Activated T-cell treated with anti-CD3 and anti-CD28 coated beads for 1 hour (primary cell): Measurements from ENCODE around the gene MRC1.

ENCODE experiments used
- DNase-seq: peaks from one replicate; pipeline ENCODE4 v3.0.0-alpha.2; 2020; ENCODE audit warnings: low read depth

MRC1 gene

GRCh38 chr10:17795813-17796594 lies 13.1 kb upstream of the MRC1 start:
- no peak for DNase-seq

GRCh38 chr10:17801507-17801906 lies 7.6 kb upstream of the MRC1 start:
- no peak for DNase-seq

DNA sequence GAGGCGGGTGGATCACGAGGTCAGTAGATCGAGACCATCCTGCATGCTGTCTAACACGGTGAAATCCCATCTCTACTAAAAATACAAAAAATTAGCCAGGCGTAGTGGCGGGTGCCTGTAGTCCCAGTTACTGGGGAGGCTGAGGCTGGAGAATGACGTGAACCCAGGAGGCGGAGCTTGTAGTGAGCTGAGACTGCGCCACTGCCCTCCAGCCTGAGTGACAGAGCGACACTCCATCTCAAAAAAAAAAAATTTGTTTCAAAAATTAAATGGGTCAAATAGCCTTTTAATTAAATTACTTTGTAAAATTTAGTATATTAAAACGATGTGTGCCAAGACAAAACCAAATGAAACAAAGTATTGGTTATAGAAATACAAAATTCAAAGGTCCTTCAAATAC lies 6.8 kb upstream of the MRC1 start:
- DNase-seq, result no peak

DNA sequence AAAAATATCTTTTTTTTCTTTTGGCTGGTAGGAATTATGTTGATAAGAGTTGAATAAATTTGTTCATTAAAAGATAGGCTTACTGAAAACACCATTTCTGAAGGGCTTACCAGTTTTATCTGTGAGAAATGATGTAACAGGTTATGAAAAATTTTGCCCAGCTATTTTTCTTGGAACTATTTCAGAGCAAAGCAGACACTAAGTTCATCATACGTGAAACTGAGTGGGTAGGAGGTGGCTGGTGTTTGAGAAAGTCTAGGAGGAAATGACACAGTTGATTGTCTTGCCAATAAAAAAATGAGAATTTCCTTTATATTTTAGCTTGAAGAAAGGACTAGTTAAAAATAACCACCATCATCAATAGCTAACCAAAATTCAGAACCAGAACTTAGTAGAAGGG lies 6.2 kb upstream of the MRC1 start:
- DNase-seq, result no peak

DNA sequence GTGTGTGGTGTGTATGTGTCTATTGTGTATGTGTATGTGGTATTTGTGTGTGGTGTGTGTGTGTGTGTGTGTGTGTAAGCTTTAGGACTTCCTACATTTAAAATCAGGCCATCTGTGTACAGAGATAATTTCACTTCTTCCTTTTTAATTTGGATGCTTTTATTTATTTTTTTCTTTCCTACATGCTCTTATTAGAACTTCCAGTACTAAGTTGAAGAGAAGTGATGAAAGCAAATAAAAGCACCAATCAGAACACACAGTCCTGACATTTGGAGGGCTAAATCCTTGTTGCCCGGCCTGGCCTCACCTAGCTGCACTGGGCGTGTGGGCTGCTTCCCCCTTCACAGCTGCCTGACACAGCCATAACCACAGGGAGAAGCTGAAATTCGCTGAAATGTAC lies 3.8 kb upstream of the MRC1 start:
- no peak for DNase-seq

- DNase-seq, result no peak
Measured at GRCh38 chr10:17805921-17806577, 3.1 kb upstream of the MRC1 start.

- no peak for DNase-seq
Measured at GRCh38 chr10:17811146-17811865, 2.2 kb downstream of the MRC1 start.

DNA sequence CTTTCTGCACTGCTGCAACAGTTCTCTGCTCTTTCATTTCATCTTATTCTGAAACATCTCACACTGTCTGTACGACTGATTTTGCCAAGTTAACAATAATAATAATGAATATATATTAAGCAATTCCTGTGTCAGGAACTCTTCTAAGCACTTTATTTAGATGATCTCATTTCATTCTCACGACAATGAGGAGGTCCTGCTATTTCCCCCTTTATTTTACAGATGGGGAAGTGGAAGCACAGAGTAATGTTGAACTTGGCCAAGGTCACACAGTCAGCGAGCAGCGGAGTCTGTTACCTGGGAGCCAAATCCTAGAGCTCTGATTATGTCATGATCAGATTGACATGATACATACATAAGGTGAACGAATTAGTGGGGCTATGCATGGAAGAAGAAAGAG lies 5.8 kb downstream of the MRC1 start:
- DNase-seq, result no peak

DNA sequence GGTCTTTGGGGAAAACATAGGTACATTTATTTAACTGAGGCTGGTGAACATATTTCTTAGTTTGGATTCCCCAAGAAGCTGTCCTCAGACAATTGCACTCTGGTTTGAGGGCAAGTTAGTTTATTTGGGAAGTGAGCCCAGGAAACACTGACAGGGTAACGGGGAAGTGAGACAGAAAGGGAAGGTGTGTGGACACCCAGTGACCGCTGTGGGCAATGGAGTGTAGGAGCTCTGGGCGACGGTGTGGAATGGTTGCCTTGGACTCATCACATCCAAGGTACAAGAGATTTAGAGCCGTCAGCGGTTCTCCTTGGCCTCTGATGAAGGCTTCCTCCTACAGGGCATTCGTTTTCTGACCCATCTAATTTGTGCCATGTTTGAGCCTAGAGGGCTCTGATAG lies 7.1 kb downstream of the MRC1 start:
- no peak for DNase-seq

DNA sequence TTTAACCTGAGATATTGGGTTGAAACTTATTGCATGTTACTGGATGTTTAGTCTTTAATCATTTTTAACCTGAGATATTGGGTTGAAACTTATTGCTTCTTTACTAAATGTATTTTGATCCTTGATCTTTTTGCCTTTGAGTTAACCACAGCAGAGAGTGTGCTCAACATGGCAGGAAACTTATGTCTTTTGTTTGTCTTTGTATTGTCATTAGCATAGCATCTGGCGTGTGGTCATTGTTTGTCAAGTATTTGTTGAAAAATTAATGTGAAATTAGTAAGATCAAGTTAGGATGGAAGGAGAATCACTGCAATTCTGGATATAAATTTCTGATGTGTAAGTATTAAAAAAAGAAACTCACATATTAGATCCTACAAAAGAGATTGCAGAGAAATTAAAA lies 8.2 kb downstream of the MRC1 start:
- DNase-seq, result no peak

- no peak for DNase-seq
Measured at GRCh38 chr10:17817790-17818189, 8.6 kb downstream of the MRC1 start.

DNA sequence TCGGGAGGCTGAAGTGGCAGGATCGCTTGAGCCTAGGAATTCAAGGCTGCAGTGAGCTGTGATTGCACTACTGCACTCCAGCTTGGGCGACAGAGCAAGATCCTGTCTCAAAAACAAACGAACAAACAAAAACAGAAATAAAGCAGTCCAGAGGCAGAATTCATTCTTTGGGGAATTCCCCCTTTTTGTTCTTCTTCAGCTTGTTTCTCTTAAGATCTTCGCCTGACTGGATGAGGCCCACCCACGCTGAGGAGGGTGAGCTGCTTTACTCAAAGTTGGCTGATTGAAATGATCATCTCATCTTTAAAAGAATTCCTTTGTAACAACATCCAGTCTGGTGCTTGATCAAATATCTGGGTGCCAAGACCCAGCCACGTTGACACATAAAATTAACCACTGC lies 10.7 kb downstream of the MRC1 start:
- DNase-seq, result no peak

- no peak for DNase-seq
Measured at GRCh38 chr10:17820943-17821342, 11.8 kb downstream of the MRC1 start.

GRCh38 chr10:17821893-17822292 lies 12.7 kb downstream of the MRC1 start:
- no peak for DNase-seq

DNA sequence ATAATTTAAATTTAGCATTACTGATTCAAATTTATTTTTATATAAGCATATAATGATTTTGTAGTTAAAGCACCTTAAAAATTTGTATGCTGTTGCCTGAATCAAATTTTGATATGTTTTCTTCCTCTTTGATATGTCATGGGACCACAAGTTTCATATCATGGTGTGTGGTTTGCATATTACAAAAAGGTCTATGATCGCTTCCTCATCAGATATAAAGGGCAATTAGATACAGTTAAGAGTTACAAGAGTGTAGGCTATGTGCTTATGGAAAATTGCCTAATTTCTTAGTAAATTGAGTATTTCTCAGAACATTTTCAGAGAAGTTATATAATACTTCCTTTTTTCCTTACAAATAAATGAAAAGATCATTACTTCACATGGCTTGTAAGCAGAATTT lies 22.2 kb downstream of the MRC1 start:
- DNase-seq, result no peak

DNA sequence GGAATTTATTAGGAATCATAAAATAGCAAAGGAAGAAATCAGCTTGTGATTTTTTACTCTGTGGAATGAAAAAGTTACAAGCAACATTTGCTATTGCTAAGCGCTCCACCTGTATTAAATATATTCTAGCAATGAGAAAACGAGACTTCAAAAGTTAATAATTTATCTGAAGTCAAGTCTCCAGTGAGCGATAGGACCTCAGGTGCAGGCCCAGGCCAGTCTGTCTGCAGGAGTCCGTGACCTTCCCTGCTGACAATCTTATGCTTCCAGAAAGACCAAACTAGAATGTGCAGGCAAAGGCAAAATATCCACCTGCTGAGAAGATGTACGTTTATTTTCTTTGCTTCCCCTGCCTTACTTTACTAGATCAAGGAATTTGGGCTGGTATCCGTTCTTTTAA lies 22.7 kb downstream of the MRC1 start:
- DNase-seq, result no peak

- no peak for DNase-seq
Measured at GRCh38 chr10:17833656-17834055, 24.5 kb downstream of the MRC1 start.

- DNase-seq, result no peak
Measured at GRCh38 chr10:17835688-17836087, 26.5 kb downstream of the MRC1 start.

DNA sequence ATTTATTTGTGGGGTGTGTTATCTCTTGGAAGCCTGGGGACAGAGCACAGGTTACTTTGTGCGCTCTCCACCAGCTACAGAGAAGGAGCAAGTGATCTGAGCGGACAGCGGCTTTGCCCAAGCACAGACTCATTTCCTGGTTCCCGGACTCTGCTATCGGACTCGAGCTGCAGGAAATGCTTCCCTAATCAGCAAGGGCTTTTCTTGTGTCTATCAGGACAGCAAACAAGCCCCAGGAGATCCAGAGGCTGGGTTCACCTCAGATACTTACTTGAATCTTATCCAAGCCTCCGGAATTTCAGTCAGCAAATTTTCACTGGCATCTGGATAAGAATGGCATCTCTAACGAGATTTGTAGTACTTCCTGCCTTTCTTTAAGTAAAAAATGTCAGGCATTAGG lies 27.8 kb downstream of the MRC1 start:
- DNase-seq, result no peak

DNA sequence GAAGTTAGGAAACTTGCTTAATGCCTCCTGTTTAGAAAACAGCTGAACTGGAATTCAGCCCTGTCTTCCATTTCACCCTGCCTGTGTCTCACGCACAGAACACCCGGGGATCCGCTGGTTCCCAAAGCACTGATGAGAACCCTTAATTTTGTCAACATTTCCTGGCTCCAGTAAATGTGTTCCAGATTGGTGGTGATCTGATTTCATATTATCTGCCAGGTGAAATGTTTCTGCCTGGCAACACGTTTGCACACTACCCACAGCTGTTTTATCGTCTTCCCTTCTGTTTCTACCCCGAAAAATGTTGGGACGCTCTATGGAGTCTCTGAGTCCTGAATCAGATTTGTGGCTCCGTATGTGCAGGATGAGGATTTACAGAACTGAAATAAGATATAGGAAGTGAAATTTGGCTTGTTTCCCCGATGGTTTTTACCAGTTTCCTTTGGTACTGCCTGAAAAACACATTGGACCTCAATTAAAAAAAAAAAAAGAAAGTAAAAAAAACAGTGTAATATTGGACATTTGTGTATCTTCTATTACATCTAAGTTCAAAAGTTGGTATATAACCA lies 29.0 kb downstream of the MRC1 start:
- DNase-seq, result no peak

- no peak for DNase-seq
Measured at GRCh38 chr10:17841050-17841449, 31.9 kb downstream of the MRC1 start.

GRCh38 chr10:17842641-17843040 lies 33.5 kb downstream of the MRC1 start:
- no peak for DNase-seq
